K562 (cell line): ENCODE results near the gene BCAS1. TPM values are rescaled to one million over a fixed set of nuclear protein-coding genes. Genes with fewer than 3 reads are reported as not detected.

Experiments used
- ATAC-seq: fragments of 200-7000 bp; cut with Tn5 transposase; 3 replicates; pipeline ENCODE4 v1.9.1; 2020; ENCODE audit warnings: moderate library complexity
- BruUV-seq: library from RNA; stranded (reverse); fragments of 400-500 nt; replicated peaks from 2 replicates; lab custom pipeline; 2021; lab: Mats Ljungman, UMichigan
- CTCF ChIA-PET: fragments of 300-600 bp; formaldehyde crosslinking; extraction: SDS; loops from one replicate; lab custom pipeline; 2021; ENCODE audit warnings: low intra/inter-chr PET ratio; lab: Yijun Ruan, JAX
- POLR2A ChIA-PET: fragments of 300-600, 350-650 bp; sonication (Branson Sonifier 250); formaldehyde crosslinking; extraction: SDS; loops from one replicate; lab custom pipeline; 2021; ENCODE audit warnings: antibody characterized with exemption, inconsistent platforms; lab: Yijun Ruan, JAX
- DNase-seq, 4 experiments: peaks; one replicate each; pipeline versions ENCODE4 v3.0.0 to v3.0.0-alpha.2; 2011 to 2018; ENCODE audit warnings: low spot score in 3 of 4, mixed read lengths in 3 of 4; ENCODE audit errors: extremely low read depth in 1 of 4
- FAIRE-seq: peaks from 2 replicates; lab custom pipeline; 2011; peaks lifted over from hg19 to GRCh38; lab: Jason Lieb, UNC
- H2AFZ ChIP-seq: 2 replicates; pipeline ENCODE4 v1.6.0; 2011; ENCODE audit warnings: low read depth, low read length, control low read depth, inconsistent platforms
- H3K27ac ChIP-seq: fragments of 200-600 bp; 3 replicates; pipeline ENCODE4 v1.8.0; 2011; ENCODE audit warnings: low read depth, mild to moderate bottlenecking, control low read depth, inconsistent platforms, low read length, moderate library complexity, mixed read lengths; ENCODE audit errors: extremely low read depth
- H3K27me3 ChIP-seq, 2 experiments: fragments of 300-600 bp in 1 of 2; 2 replicates in 1 of 2; 3 replicates in 1 of 2; pipeline versions ENCODE4 v1.6.0 to v1.8.0; 2011; ENCODE audit warnings: inconsistent platforms in 2 of 2, low read length in 2 of 2, mild to moderate bottlenecking in 1 of 2, mixed read lengths in 1 of 2, moderate library complexity in 1 of 2; ENCODE audit not compliant: control insufficient read depth in 2 of 2, insufficient read depth in 2 of 2
- H3K36me3 ChIP-seq: fragments of 300-600 bp; 3 replicates; pipeline ENCODE4 v1.8.0; 2011; ENCODE audit warnings: mild to moderate bottlenecking, low read length, inconsistent platforms; ENCODE audit not compliant: control insufficient read depth, insufficient read depth
- H3K4me1 ChIP-seq, 2 experiments: fragments of 200-600 bp in 1 of 2; replicated peaks in 1 of 2; 2 replicates in 1 of 2; 3 replicates in 1 of 2; pipeline versions ENCODE4 v1.5.1 to v1.8.0; 2011; ENCODE audit warnings: inconsistent platforms in 2 of 2, low read length in 2 of 2, mild to moderate bottlenecking in 1 of 2, mixed read lengths in 1 of 2, moderate library complexity in 1 of 2; ENCODE audit not compliant: control insufficient read depth in 2 of 2, insufficient read depth in 2 of 2
- H3K4me2 ChIP-seq: 2 replicates; pipeline ENCODE4 v1.6.1; 2011; ENCODE audit warnings: low read length, control low read depth, inconsistent platforms, mixed read lengths; ENCODE audit not compliant: insufficient read depth
- H3K4me3 ChIP-seq: fragments of 200-600 bp; sonication (generic), shearing (Covaris generic); 2 replicates; pipeline ENCODE4 v1.5.1; 2016; ENCODE audit warnings: control low read depth, inconsistent platforms
- H3K79me2 ChIP-seq: fragments of 200-600 bp; 3 replicates; pipeline ENCODE4 v1.8.0; 2011; ENCODE audit warnings: low read length, inconsistent platforms; ENCODE audit not compliant: control insufficient read depth, insufficient read depth
- H3K9ac ChIP-seq, 2 experiments: 2 replicates each; pipeline versions ENCODE4 v1.6.0 to v1.6.1; 2011; ENCODE audit warnings: low read depth in 2 of 2, low read length in 2 of 2, control low read depth in 1 of 2, inconsistent platforms in 1 of 2, mild to moderate bottlenecking in 1 of 2, mixed read lengths in 1 of 2; ENCODE audit not compliant: insufficient read depth in 1 of 2
- H3K9me1 ChIP-seq: one replicate; pipeline ENCODE4 v1.6.0; 2011; ENCODE audit warnings: inconsistent platforms, mild to moderate bottlenecking, low read length, moderate library complexity; ENCODE audit not compliant: control insufficient read depth, insufficient read depth
- H3K9me3 ChIP-seq: replicated peaks from 2 replicates; pipeline ENCODE4 v1.5.1; 2011; ENCODE audit warnings: low read depth, low read length, inconsistent platforms; ENCODE audit not compliant: control insufficient read depth, insufficient read depth
- H4K20me1 ChIP-seq: replicated peaks from 2 replicates; pipeline ENCODE4 v1.6.1; 2011; ENCODE audit warnings: low read length, inconsistent platforms, mixed read lengths; ENCODE audit not compliant: control insufficient read depth, insufficient read depth
- CREB3 ChIP-seq: fragments of 450-650 bp; conservative IDR thresholded peaks from 2 replicates; pipeline ENCODE4 v1.6.1; 2016; ENCODE audit warnings: missing genetic modification characterization, low read depth, mild to moderate bottlenecking, missing compliant biosample characterization, moderate library complexity
- WGBS: fragments of 100-300 bp; shearing (Covaris generic); methylation state at CpG from one replicate; pipeline ENCODE4 v1.1.6; 2016; ENCODE audit warnings: low coverage, mixed read lengths; ENCODE audit not compliant: insufficient coverage; ENCODE audit errors: missing lambda C conversion rate; 5-methylcytosine and 5-hydroxymethylcytosine counted together
- in situ Hi-C: fragments of 300-500 bp; cut with MboI; formaldehyde crosslinking; loops from 4 replicates; pipeline ENCODE4 v1.15.0; 2018; ENCODE audit warnings: inconsistent platforms, mixed read lengths
- intact Hi-C: fragments of 100-400 bp; cut with micrococcal nuclease; formaldehyde crosslinking; loops from 2 replicates; pipeline ENCODE4 v1.14.2; 2022
- polyA plus RNA-seq, 8 experiments: library from polyadenylated mRNA; depleted of rRNA in 4 of 8; stranded (reverse) in 5 of 8; unstranded in 3 of 8; fragments of >200 nt; fragmentation: Nextera tagmentation in 2 of 8; fragmentation: Illumina TruSeq in 1 of 8; extraction: Ambion mirVana in 2 of 8; extraction: Trizol in 1 of 8; gene quantifications; 2 replicates each; pipeline versions ENCODE4 v1.2.1 to v1.2.3, GENCODE V29; 2011 to 2014; ENCODE audit warnings: inconsistent platforms in 1 of 8, missing spikeins in 1 of 8
- total RNA-seq, 7 experiments: library from RNA; depleted of rRNA in 6 of 7; stranded (reverse); fragments of >200 nt in 6 of 7; fragmentation: Illumina TruSeq in 2 of 7; extraction: Trizol in 2 of 7; gene quantifications; 2 replicates each; pipeline versions ENCODE4 v1.2.1 to v1.2.3, GENCODE V29; 2011 to 2021; ENCODE audit warnings: low replicate concordance in 1 of 7
- TF ChIP-seq, protein P1 (sequence below), 3 experiments: fragments of 200-800 bp in 1 of 3; fragments of 250-450 bp in 1 of 3; fragments of 450-650 bp in 1 of 3; sonication (Bioruptor Pico) in 1 of 3; sonication (Bioruptor generic) in 1 of 3; formaldehyde crosslinking in 1 of 3; IDR thresholded peaks; 2 replicates each; pipeline versions ENCODE4 v1.6.1 to v1.8.0; 2016 to 2022; ENCODE audit warnings: mild to moderate bottlenecking in 2 of 3, missing genetic modification characterization in 2 of 3, missing compliant biosample characterization in 1 of 3, moderate library complexity in 1 of 3
- TF ChIP-seq, protein P2 (sequence below): fragments of 250-450 bp; sonication (Bioruptor Pico); IDR thresholded peaks from 2 replicates; pipeline ENCODE4 v1.8.0; 2021; ENCODE audit warnings: moderate library complexity, mild to moderate bottlenecking, inconsistent platforms

Gene BCAS1
- total and polyA plus RNA-seq, 9 of the 15 experiments (the other 6 are each of a cell fraction or from before 2014, with no cell fraction given): 0.18 to 2.3 (median 0.93) TPM

DNA sequence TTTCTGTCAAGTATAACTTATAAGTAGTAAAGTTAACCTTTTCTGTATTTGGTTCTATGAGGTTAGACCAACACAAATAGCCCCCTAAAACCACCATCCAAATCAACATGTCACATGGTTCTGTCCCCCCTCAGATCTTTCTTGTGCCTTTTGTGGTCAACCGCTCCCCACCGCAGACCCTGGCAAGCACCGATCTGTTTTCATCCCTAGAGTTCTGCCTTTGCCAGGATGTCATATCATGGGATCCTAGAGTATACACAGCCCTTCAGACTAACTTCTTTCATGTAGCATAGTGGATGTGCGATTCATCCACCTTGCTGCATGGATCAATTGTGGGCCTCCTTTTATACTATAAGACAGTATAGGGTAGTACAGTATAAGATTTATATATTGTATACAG lies 124.3 kb downstream of the BCAS1 start:
- no peaks in the 10 kb centered on the region for H4K20me1 ChIP-seq
- H3K27me3 ChIP-seq: no peaks in the 10 kb centered on the region
- no peaks in the 10 kb centered on the region for H3K36me3 ChIP-seq
- in situ Hi-C loops: no loop called here
- ChIA-PET CTCF (no interaction called here), POLR2A (no interaction called here)
- no peaks in the 10 kb centered on the region for H3K79me2 ChIP-seq
- H3K4me2 ChIP-seq: no peak overlapping the region
- H3K27ac ChIP-seq: no peak overlapping the region
- TF ChIP-seq, protein P1, sequence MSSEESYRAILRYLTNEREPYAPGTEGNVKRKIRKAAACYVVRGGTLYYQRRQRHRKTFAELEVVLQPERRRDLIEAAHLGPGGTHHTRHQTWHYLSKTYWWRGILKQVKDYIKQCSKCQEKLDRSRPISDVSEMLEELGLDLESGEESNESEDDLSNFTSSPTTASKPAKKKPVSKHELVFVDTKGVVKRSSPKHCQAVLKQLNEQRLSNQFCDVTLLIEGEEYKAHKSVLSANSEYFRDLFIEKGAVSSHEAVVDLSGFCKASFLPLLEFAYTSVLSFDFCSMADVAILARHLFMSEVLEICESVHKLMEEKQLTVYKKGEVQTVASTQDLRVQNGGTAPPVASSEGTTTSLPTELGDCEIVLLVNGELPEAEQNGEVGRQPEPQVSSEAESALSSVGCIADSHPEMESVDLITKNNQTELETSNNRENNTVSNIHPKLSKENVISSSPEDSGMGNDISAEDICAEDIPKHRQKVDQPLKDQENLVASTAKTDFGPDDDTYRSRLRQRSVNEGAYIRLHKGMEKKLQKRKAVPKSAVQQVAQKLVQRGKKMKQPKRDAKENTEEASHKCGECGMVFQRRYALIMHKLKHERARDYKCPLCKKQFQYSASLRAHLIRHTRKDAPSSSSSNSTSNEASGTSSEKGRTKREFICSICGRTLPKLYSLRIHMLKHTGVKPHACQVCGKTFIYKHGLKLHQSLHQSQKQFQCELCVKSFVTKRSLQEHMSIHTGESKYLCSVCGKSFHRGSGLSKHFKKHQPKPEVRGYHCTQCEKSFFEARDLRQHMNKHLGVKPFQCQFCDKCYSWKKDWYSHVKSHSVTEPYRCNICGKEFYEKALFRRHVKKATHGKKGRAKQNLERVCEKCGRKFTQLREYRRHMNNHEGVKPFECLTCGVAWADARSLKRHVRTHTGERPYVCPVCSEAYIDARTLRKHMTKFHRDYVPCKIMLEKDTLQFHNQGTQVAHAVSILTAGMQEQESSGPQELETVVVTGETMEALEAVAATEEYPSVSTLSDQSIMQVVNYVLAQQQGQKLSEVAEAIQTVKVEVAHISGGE (CRISPR knock-in tag; IDR thresholded peaks at IDR 0.05): peak in 1 of 3 experiments; percentile 94; a peak in 2 of 6 replicates
- TF ChIP-seq, protein P2, sequence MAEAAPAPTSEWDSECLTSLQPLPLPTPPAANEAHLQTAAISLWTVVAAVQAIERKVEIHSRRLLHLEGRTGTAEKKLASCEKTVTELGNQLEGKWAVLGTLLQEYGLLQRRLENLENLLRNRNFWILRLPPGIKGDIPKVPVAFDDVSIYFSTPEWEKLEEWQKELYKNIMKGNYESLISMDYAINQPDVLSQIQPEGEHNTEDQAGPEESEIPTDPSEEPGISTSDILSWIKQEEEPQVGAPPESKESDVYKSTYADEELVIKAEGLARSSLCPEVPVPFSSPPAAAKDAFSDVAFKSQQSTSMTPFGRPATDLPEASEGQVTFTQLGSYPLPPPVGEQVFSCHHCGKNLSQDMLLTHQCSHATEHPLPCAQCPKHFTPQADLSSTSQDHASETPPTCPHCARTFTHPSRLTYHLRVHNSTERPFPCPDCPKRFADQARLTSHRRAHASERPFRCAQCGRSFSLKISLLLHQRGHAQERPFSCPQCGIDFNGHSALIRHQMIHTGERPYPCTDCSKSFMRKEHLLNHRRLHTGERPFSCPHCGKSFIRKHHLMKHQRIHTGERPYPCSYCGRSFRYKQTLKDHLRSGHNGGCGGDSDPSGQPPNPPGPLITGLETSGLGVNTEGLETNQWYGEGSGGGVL (CRISPR knock-in tag): no peak
- no peak for TF ChIP-seq CREB3 (tag)
- no peak overlapping the region for H3K4me3 ChIP-seq
- 67% methylated on average over 4 of the region's 4 CpGs for WGBS
- BruUV-seq: no TSS peak
- FAIRE-seq (no peak), ATAC-seq (no peak), DNase-seq (no peak)
- H3K4me1 ChIP-seq: peaks cover 0 to 22% of the 10 kb centered on the region in 2 experiments; a peak in 2 of 5 replicates
- no peaks in the 10 kb centered on the region for H3K9me1 ChIP-seq
- no peaks in the 10 kb centered on the region for H3K9me3 ChIP-seq
- H2AFZ ChIP-seq: no peak overlapping the region
- intact Hi-C loops: loop anchor here (10.0 kb wide), 1 partner anchor 741 kb away; no protein-coding TSS in a partner anchor
- no peak overlapping the region for H3K9ac ChIP-seq
